ENCODE measurements around the gene SFMBT2.

SFMBT2 gene

DNA sequence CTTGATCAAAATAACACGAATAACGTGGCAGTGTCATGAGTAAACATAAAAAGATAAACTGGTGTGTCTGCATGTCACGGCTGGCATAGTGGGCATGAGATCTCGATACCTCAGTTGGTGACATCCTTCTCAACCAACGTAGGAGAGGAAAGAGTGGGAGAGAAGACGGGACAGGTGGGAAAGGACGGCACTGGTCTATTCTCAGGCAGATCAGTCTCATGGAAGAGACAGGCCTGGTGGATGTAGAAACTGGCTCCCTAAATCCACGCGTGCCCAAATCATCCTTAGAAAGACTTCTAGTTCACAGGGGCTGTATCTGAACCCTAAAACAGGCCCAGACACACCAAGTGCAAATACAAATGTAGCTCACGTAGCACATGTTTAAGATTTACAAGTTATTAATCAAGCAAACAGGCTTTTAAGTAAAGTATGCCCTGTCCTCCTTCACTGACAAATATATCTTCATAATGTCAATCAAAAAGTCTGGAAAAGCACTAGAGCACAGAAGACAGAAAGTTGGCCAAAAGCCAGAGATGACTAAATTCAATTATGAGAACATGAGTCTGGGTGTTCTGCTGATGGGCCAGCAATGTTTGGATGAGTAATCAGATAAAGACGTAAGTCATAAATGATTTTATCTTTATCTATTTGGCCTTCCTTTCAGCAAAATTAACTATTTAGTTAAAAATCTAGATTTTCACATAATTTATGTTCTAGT, 56.3 kb downstream of the SFMBT2 start:
- TF ChIP-seq, protein P1, sequence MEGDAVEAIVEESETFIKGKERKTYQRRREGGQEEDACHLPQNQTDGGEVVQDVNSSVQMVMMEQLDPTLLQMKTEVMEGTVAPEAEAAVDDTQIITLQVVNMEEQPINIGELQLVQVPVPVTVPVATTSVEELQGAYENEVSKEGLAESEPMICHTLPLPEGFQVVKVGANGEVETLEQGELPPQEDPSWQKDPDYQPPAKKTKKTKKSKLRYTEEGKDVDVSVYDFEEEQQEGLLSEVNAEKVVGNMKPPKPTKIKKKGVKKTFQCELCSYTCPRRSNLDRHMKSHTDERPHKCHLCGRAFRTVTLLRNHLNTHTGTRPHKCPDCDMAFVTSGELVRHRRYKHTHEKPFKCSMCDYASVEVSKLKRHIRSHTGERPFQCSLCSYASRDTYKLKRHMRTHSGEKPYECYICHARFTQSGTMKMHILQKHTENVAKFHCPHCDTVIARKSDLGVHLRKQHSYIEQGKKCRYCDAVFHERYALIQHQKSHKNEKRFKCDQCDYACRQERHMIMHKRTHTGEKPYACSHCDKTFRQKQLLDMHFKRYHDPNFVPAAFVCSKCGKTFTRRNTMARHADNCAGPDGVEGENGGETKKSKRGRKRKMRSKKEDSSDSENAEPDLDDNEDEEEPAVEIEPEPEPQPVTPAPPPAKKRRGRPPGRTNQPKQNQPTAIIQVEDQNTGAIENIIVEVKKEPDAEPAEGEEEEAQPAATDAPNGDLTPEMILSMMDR (IDR thresholded peaks at IDR 0.05) = no peak

DNA sequence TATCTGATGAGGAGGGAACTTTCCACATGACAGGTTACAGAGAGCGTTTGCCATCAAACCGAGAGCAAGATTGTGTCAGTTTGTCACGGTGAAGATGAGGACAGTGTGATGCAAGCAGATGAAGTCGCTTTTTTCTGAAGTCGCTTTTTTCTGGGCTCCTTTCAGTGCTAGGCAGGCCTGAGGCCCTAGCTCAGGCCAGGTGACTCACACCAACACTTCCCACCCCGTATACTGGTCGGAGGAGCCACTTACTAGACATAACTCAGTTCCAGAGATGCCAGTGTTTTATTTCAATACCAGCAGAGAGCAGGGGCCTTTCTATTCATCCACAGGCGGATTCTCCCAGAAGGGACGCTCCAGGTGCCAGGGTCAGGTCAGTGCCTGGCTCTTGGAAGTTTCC, 58.9 kb downstream of the SFMBT2 start:
- TF ChIP-seq, protein P1 (IDR thresholded peaks at IDR 0.05) = no peak

DNA sequence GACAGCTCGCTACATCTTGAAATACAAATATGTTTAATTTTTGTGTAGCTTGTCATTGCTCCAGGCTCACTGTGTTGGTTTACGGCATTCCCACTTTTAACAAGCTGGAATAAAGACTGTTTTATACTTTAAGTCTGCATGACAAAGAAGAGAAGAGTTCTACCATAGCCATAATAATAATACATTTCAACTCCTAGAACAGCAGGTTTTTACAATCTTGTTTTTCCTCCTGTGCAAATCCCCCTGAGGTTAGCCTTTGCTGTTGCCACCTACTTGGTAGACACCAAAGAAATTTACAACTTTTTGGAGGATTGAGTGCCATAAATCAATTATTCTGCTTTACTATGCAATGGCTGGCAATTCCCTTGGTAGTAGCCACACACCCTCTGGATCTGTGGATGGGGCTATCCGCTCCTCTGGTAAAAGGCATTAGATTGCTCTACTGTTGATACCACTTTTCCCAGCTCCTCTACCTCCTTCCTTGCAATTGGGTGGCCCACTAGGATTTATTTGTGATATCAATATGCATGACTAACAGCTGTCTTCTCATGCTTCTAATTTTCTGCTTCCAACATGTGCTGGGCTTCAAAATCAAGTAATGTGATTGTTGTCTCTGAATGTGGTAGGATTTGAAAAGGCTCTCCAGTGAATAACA, 60.2 kb downstream of the SFMBT2 start:
- TF ChIP-seq, protein P1 (IDR thresholded peaks at IDR 0.05) = no peak

DNA sequence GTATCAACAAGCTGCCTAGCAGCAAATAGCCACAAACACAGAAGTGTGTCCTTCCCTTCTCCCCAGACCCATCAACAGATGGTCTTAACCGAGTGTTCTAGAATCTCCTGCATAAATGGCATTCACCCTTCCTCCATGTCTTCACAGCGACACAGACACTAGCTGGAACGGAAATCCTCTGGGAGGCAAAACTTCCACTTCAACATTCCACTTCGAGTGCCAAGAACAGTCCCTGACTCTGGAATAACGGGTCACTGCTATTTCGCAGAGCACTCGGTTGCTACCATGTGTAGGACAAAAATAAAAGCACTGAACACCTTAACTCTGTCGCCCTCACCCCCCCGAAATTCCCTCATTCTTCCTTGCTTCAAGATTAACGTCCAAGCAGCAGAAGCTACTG, 65.1 kb downstream of the SFMBT2 start:
- TF ChIP-seq, protein P1 (IDR thresholded peaks at IDR 0.05) = no peak

DNA sequence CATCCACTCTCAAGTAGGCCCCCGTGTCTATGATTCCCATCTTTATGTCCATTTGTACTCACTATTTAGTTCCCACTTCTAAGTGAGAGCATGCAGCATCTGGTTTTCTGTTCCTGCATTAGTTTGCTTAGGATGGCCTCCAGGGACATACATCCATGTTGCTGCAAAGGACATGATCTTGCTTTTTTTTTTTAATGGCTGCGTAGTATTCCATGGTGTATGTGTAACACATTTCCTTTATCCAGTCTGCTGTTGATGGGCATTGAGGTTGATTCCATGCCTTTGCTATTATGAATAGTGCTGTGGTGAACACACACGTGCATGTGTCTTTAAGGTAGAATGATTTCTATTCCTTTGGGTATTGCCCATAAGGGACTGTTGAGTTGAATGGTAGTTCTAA, 67.8 kb downstream of the SFMBT2 start:
- TF ChIP-seq, protein P1 (IDR thresholded peaks at IDR 0.05) = no peak

DNA sequence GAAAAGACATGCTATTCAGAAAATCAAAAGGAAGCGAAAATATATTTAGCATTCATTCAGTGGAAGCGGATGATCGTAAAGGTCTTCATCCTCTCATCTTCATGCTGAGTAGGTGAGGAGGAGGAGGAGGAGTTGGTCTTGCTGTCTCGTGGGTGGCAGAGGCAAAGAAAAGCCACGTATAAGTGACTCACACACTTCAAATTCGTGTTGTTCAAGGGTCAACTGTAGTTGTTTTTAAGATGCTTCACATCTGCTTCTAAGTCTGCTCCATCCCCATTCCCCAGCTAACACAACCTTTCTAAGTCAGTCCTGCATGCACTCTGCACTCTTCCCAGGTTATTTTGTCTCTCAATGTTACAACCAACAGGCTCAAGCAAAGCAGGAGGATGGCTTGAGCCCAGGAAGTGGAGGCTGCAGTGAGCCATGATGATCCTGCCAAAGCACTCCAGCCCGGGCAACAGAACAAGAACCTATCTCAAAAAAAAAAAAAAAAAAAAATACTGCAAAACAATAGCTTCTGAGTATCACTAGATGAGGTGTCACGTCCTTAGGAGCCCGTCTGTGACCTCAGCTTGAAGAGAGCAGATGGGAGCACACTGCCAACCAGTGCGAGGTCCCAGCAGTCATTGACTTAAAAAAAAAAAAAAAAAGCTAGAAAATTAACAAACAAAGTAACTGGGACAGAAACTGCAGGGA, 70.5 kb downstream of the SFMBT2 start:
- TF ChIP-seq, protein P1 (IDR thresholded peaks at IDR 0.05) = no peak

DNA sequence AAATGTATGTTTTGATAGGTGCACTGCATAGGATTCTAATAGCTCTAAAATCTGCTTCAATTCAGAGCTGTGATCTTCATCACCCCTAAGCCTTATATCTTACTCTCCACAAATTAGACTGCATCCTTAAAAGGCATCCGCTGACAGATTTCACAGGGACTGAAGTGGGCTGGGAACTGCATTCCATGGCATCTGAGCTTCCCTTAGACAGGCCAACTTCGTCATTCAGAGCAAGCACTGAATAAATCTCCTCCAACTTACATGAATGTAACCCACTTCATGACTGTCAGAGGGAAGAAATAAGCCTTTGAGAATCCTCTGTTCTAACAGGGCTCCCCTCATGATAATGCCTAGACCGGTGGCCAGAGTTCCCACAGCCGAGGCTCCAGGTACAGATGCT, 71.3 kb downstream of the SFMBT2 start:
- TF ChIP-seq, protein P1 (IDR thresholded peaks at IDR 0.05) = no peak

Data from LNCAP (cell line).